NCI-H510A (cell line): ENCODE data around the gene SBF1.
"Not testable (repeated sequence)": the region's sequence is repeated elsewhere in the genome, so short reads cannot be mapped to it uniquely, and the experiment has no call there.

Experiments
- DNase-seq: peaks from one replicate; lab custom pipeline; 2025; lab: John Stamatoyannopoulos, UW

The SBF1 gene

GRCh38 chr22:50443801-50444625 is 30.8 kb downstream of the SBF1 start:
- DNase-seq: no peak

GRCh38 chr22:50443197-50443596 is 31.6 kb downstream of the SBF1 start:
- no peak for DNase-seq

- no peak for DNase-seq
These were observed 33.3 kb downstream of the SBF1 start for GRCh38 chr22:50441428-50441993.

GRCh38 chr22:50440544-50441249 is 34.1 kb downstream of the SBF1 start:
- DNase-seq: no peak

GRCh38 chr22:50439871-50440331 is 34.9 kb downstream of the SBF1 start:
- no peak for DNase-seq

GRCh38 chr22:50439314-50439870 is 35.4 kb downstream of the SBF1 start:
- no peak for DNase-seq

- no peak for DNase-seq
These were observed 36.2 kb downstream of the SBF1 start for GRCh38 chr22:50438305-50439275.

- no peak for DNase-seq
These were observed 37.1 kb downstream of the SBF1 start for GRCh38 chr22:50437511-50438304.

- DNase-seq: no peak
These were observed 37.9 kb downstream of the SBF1 start for GRCh38 chr22:50436841-50437341.

- no peak for DNase-seq
These were observed 38.6 kb downstream of the SBF1 start for GRCh38 chr22:50436015-50436830.

GRCh38 chr22:50435291-50436014 is 39.4 kb downstream of the SBF1 start:
- no peak for DNase-seq

GRCh38 chr22:50434849-50435248 is 40.0 kb downstream of the SBF1 start:
- no peak for DNase-seq

- DNase-seq: not testable (repeated sequence)
These were observed 41.8 kb downstream of the SBF1 start for GRCh38 chr22:50432877-50433510.

GRCh38 chr22:50432131-50432876 is 42.5 kb downstream of the SBF1 start:
- no peak for DNase-seq

GRCh38 chr22:50425179-50425916 is 49.5 kb downstream of the SBF1 start:
- DNase-seq: no peak

GRCh38 chr22:50423956-50424355 is 50.9 kb downstream of the SBF1 start:
- no peak for DNase-seq
